Pancreas (tissue), 10 donors: Measurements from ENCODE around the gene COG8. TPM values are rescaled to one million over a fixed set of nuclear protein-coding genes. Genes with fewer than 3 reads are reported as not detected.

Experiments
- ATAC-seq, 4 donors: fragments of 200-7000 bp; cut with Tn5 transposase; one replicate each; pipeline versions ENCODE4 v1.8.0 to v1.9.1; 2020; ENCODE audit warnings: mild to moderate bottlenecking in 4 of 4, moderate library complexity in 4 of 4
- DNase-seq, 6 donors: peaks; one replicate each; pipeline ENCODE4 v3.0.0-alpha.2; 2020
- FAIRE-seq: peaks from 2 replicates; lab custom pipeline; 2012; peaks lifted over from hg19 to GRCh38; lab: Jason Lieb, UNC
- H3K27ac ChIP-seq, 4 donors: fragments of 200-600 bp; sonication (generic); 1 replicate in 3 of 4; 2 replicates in 1 of 4; pipeline versions ENCODE4 v1.5.0 to v1.8.0; 2020
- H3K27me3 ChIP-seq, 4 donors: fragments of 200-600 bp; one replicate each; pipeline ENCODE4 v1.8.0; 2021
- H3K36me3 ChIP-seq, 3 donors: fragments of 200-600 bp; sonication (generic) in 1 of 3; one replicate each; pipeline versions ENCODE4 v1.5.0 to v1.8.0; 2020 to 2021
- H3K4me1 ChIP-seq, 3 donors: fragments of 200-600 bp; one replicate each; pipeline ENCODE4 v1.8.0; 2021
- H3K4me3 ChIP-seq, 4 donors: fragments of 200-600 bp; sonication (generic) in 2 of 4; one replicate each; pipeline versions ENCODE4 v1.5.0 to v1.8.0; 2020 to 2021
- H3K9me3 ChIP-seq, 4 donors: fragments of 200-600 bp; one replicate each; pipeline ENCODE4 v1.8.0; 2021
- WGBS, 2 donors: extraction: QIAGEN DNeasy Blood & Tissue Kit; methylation state at CpG; one replicate each; pipeline ENCODE4 v1.1.7; 2013; 5-methylcytosine and 5-hydroxymethylcytosine counted together
- intact Hi-C, 3 donors: fragments of 100-400 bp; cut with DNase I; formaldehyde crosslinking; loops; one replicate each; pipeline versions ENCODE4 v1.11.1 to v1.14.2; 2022
- polyA plus RNA-seq, 2 donors: library from polyadenylated mRNA; stranded (reverse); fragments of 200-250 nt; gene quantifications; one replicate each; pipeline ENCODE4 v1.2.3, GENCODE V29; 2013
- total RNA-seq, 6 donors: library from RNA; stranded (reverse); fragmentation: NEBNext Ultra II Directional in 4 of 6; extraction: Animal tissue kit (Norgen Biotek cat#: 25700) in 4 of 6; gene quantifications; one replicate each; pipeline versions ENCODE4 v1.2.1 to v1.2.4, GENCODE V29; 2021 to 2023
- TF ChIP-seq, protein P1 (sequence below), 4 donors: fragments of 200-600 bp; sonication (generic) in 3 of 4; IDR thresholded peaks; one replicate each; pipeline versions ENCODE4 v1.5.0 to v1.8.0; 2021; ENCODE audit warnings: antibody characterized with exemption in 4 of 4
- donor health status: healthy with polysubstance abuse.
- donor health status: DM: no; HTN: no; CAD: no; lungs with moderate emphysema.
- donor health status: DM: no; HTN: no; CAD: no.
- donor health status: control.
- donor health status: control.
- donor health status: Bipolar disorder and iron deficiency.
- donor health status: DM: yes; HTN: yes; CAD: no.
- donor health status: DM: no; HTN: no; CAD: no.
- donor health status: DM: no; HTN: no; CAD: no.
- donor health status: DM: yes; HTN: yes; CAD: no.

Gene COG8
- total and polyA plus RNA-seq, 8 donors, result 16.2 to 29.0 (median 20.4) TPM

DNA sequence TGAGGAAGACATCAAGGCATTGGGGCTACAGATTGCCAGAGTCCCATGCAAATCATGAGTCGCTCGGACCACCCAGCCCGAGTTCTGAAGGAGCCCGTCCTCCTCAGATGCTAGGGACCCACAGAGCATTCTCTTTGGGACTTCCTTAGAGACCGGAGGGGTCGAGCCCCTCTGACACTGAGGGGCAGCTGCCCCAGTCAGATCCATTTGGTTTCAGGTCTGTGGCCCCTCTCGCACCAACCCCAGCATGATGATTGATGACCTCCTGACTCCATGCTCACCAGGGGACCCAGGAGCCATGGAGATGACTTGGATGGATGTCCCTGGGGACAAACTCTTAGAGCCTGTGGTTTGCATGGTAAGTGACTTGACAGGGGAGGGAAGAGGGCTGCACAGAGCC is 17.0 kb downstream of the COG8 start:
- intact Hi-C loops, result no loop called here
- Histone ChIP-seq H3K36me3 (peaks cover 9 to 72% (median 52%) of the 10 kb centered on the region in 3 donors), H3K9me3 (no peaks in the 10 kb centered on the region), H3K27ac (no peak overlapping the region), H3K4me1 (peaks cover 6 to 23% (median 15%) of the 10 kb centered on the region in 3 donors), H3K4me3 (no peak overlapping the region), H3K27me3 (no peaks in the 10 kb centered on the region)
- TF ChIP-seq, protein P1, sequence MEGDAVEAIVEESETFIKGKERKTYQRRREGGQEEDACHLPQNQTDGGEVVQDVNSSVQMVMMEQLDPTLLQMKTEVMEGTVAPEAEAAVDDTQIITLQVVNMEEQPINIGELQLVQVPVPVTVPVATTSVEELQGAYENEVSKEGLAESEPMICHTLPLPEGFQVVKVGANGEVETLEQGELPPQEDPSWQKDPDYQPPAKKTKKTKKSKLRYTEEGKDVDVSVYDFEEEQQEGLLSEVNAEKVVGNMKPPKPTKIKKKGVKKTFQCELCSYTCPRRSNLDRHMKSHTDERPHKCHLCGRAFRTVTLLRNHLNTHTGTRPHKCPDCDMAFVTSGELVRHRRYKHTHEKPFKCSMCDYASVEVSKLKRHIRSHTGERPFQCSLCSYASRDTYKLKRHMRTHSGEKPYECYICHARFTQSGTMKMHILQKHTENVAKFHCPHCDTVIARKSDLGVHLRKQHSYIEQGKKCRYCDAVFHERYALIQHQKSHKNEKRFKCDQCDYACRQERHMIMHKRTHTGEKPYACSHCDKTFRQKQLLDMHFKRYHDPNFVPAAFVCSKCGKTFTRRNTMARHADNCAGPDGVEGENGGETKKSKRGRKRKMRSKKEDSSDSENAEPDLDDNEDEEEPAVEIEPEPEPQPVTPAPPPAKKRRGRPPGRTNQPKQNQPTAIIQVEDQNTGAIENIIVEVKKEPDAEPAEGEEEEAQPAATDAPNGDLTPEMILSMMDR (IDR thresholded peaks at IDR 0.05), result no peak
- peak in 1 of 6 donors; percentile 7 for DNase-seq
- no peak for FAIRE-seq
- no peak for ATAC-seq
- WGBS, 2 donors, result 88 to 94% methylated on average over 7 of the region's 7 CpGs

DNA sequence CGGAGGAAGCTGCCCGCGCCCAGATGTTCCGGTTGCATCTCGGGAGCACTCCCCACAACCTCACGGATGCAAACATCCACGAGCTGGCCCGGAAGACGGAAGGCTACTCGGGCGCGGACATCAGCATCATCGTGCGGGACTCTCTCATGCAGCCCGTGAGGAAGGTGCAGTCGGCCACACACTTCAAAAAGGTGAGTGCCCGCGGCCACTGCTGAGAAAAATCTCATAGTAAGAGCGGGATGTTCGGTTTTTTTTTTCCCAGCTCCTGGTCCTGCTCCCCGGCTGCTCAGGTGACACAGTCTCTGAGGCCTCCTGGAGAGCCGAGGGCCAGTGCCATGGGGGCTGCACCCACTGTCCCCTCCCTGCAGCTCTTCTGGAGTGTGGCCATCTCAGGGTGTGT is 18.3 kb downstream of the COG8 start:
- Histone ChIP-seq H3K36me3 (peaks cover 9 to 77% (median 52%) of the 10 kb centered on the region in 3 donors), H3K27me3 (no peaks in the 10 kb centered on the region), H3K9me3 (no peaks in the 10 kb centered on the region), H3K27ac (no peak overlapping the region), H3K4me1 (peaks cover 4 to 15% (median 8%) of the 10 kb centered on the region in 3 donors), H3K4me3 (no peak overlapping the region)
- TF ChIP-seq, protein P1 (IDR thresholded peaks at IDR 0.05), result no peak
- DNase-seq (peak in 1 of 6 donors; percentile 26), ATAC-seq (no peak), FAIRE-seq (no peak)
- intact Hi-C loops, result no loop called here
- 92 to 93% methylated on average over 22 of the region's 22 CpGs for WGBS, 2 donors

DNA sequence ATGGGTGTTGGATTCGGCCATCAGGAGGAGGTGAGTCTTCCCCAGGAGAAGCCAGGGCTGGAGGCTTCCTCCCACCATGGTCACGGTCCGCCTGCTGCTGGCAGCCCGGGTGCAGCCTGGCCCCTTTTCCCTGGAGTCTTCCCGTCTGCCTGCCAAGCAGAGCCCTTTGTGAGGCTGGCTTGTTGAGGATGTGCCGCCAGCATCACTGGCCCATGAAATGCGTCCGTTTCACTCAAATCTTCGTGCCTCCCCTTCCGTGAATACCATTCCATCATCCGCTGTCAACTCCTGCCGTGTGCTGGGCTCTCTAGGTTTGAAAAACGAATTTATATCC is 18.7 kb downstream of the COG8 start:
- peaks cover 7 to 14% (median 12%) of the 10 kb centered on the region in 3 donors for H3K4me1 ChIP-seq
- no peaks in the 10 kb centered on the region for H3K9me3 ChIP-seq
- H3K27ac ChIP-seq, result no peak overlapping the region
- intact Hi-C loops, result no loop called here
- peak in 1 of 6 donors; percentile 29 for DNase-seq
- no peak overlapping the region for H3K4me3 ChIP-seq
- FAIRE-seq, result no peak
- H3K27me3 ChIP-seq, result no peaks in the 10 kb centered on the region
- 86 to 90% methylated on average over 13 of the region's 13 CpGs for WGBS, 2 donors
- no peak for ATAC-seq
- H3K36me3 ChIP-seq, result peaks cover 9 to 74% (median 52%) of the 10 kb centered on the region in 3 donors
- TF ChIP-seq, protein P1 (IDR thresholded peaks at IDR 0.05), result no peak

DNA sequence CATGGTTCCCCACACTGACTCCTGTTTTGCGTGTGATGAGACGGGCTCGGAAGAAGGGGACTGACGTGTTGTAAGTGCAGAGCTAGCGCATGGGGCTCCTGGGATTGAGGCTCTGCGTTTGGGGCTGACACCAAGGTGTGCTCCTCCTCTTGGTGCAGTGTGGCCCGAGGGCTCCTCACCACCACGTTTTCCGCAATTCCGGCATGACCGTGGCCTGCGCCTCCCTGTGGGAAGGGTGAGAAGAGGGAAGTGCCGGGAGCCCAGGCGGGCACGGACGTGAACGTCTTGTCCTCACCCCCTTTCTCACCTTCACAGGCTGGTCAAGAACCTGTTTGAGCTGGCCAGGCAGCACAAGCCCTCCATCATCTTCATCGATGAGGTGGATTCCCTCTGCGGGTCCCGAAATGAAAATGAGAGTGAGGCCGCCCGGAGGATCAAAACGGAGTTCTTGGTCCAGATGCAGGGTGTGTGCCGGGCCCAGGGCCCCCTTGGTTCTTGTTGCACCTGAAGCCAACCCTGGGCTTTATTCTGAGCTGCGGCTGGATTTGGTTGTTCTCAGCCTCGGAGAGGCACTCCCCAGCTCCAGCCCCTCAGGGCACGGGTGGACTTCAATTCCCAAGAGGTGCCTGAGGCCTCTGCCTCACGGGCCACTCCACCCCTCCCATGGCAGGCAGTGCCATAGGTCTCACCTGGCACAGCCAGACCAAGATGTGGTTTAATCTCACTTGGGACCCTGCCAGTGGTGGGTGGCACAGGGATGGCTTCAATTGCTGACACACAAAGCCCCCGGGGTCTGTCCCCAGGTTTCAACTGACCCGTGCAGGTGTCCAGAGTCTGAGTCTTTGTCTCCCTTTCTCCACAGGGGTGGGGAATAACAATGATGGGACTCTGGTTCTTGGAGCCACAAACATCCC is 19.3 kb downstream of the COG8 start:
- no peak for ATAC-seq
- intact Hi-C loops, result no loop called here
- peaks cover 9 to 74% (median 52%) of the 10 kb centered on the region in 3 donors for H3K36me3 ChIP-seq

More for the DNA sequence above, 19.3 kb downstream of the COG8 start:
- Histone ChIP-seq H3K4me1 (peaks cover 12 to 18% (median 18%) of the 10 kb centered on the region in 3 donors), H3K27me3 (no peaks in the 10 kb centered on the region), H3K4me3 (no peak overlapping the region), H3K27ac (no peak overlapping the region), H3K9me3 (no peaks in the 10 kb centered on the region)
- FAIRE-seq, result no peak
- peak in 2 of 6 donors; percentile 44 to 72 for DNase-seq
- 90 to 92% methylated on average over 30 of the region's 30 CpGs for WGBS, 2 donors
- TF ChIP-seq, protein P1 (IDR thresholded peaks at IDR 0.05), result no peak
